HAP-1 (cell line): Measurements from ENCODE around the gene SASH1.
"Not testable (repeated sequence)": the region's sequence is repeated elsewhere in the genome, so short reads cannot be mapped to it uniquely, and the experiment has no call there.

Source experiments
- DNase-seq, 2 experiments: peaks; one replicate each; pipeline ENCODE4 v3.0.0-alpha.2; 2016 to 2020; ENCODE audit warnings: low spot score in 2 of 2
- H3K27me3 ChIP-seq: fragments of 250-450 bp; sonication (Bioruptor Pico); 2 replicates; pipeline ENCODE4 v1.5.1; 2020; ENCODE audit warnings: low read depth, mild to moderate bottlenecking, moderate library complexity
- H3K36me3 ChIP-seq: fragments of 250-450 bp; sonication (Bioruptor Pico); replicated peaks from 2 replicates; pipeline ENCODE4 v1.5.1; 2020; ENCODE audit warnings: mild to moderate bottlenecking
- H3K4me1 ChIP-seq: fragments of 250-450 bp; sonication (Bioruptor Pico); 2 replicates; pipeline ENCODE4 v1.5.1; 2020; ENCODE audit warnings: mild to moderate bottlenecking
- H3K4me3 ChIP-seq: fragments of 250-450 bp; sonication (Bioruptor Pico); 2 replicates; pipeline ENCODE4 v1.5.1; 2020; ENCODE audit warnings: mild to moderate bottlenecking, moderate library complexity
- H3K9me3 ChIP-seq: fragments of 250-450 bp; sonication (Bioruptor Pico); 2 replicates; pipeline ENCODE4 v1.5.1; 2020; ENCODE audit warnings: mild to moderate bottlenecking, moderate library complexity
- in situ Hi-C: fragments of 300-500 bp; cut with MboI; formaldehyde crosslinking; loops from 3 replicates; pipeline ENCODE4 v1.14.3; 2020; ENCODE audit warnings: low sequenced_read_pairs, inconsistent platforms, mixed read lengths

Gene SASH1

DNA sequence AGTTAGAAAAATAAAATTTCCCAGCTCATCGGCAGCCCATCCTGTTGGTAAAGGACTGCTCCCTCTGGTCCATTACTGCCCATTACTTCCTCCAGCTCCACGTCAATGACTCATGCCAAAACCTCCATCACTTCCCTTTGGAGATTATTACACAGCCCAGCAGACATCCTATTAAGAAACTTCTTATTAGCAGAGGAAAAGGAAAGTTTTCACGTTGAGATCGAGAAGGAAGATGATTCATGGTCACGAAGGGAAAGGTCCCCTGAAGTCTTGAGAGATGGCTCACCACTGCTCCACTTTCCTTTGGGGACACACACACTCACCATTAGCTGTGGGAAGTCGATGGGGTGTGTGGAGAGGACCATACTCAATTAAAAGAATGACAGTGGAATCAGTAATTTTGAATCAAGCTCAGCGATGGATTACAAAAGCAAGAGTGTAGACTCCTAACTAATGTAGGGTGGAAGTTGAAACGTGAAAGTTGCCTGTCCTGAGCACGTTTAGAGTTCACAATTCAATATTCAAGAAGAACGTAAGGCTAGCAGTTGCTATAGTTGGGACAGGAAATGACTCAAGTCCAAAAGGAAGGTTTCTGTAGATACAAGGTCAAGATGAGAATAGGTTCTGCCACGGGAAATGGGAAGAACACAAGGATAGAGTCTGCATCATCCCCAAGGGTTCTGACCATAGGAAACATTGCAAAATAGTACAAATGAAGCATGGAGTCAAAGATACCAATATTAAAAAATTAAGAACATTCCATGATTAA, 21.6 kb downstream of the SASH1 start:
- Histone ChIP-seq H3K9me3 (no peaks in the 10 kb centered on the region; the same call in 1 of the 2 replicates), H3K36me3 (no peaks in the 10 kb centered on the region), H3K27me3 (no peaks in the 10 kb centered on the region), H3K4me1 (0 out of 2 replicates have a peak, but pooled peaks cover 3% of the 10 kb centered on the region), H3K4me3 (no peak overlapping the region)
- in situ Hi-C loops: no loop called here
- DNase-seq: no peak

DNA sequence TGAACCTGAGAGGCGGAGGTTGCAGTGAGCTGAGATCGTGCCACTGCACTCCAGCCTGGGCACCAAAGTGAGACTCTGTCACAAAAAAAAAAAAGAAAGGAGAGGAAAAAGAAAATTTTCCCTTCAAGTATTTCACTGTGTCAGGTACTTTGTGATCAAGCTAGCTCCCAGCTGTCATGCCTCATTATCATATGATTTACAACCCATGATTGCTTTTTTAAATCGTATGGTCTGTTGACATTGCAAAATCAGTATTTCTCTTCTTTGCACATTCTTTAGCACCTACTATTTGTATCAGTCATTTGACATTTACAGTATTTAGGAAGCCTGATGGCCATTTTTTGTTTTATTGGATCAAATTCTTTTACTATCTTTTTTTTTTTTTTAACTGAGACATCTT, 22.4 kb downstream of the SASH1 start:
- DNase-seq: no peak
- no peak overlapping the region for H3K4me3 ChIP-seq
- no peaks in the 10 kb centered on the region for H3K27me3 ChIP-seq
- no peaks in the 10 kb centered on the region; the same call in 1 of the 2 replicates for H3K9me3 ChIP-seq
- in situ Hi-C loops: no loop called here
- H3K4me1 ChIP-seq: 0 out of 2 replicates have a peak, but pooled peaks cover 3% of the 10 kb centered on the region
- H3K36me3 ChIP-seq: no peaks in the 10 kb centered on the region

DNA sequence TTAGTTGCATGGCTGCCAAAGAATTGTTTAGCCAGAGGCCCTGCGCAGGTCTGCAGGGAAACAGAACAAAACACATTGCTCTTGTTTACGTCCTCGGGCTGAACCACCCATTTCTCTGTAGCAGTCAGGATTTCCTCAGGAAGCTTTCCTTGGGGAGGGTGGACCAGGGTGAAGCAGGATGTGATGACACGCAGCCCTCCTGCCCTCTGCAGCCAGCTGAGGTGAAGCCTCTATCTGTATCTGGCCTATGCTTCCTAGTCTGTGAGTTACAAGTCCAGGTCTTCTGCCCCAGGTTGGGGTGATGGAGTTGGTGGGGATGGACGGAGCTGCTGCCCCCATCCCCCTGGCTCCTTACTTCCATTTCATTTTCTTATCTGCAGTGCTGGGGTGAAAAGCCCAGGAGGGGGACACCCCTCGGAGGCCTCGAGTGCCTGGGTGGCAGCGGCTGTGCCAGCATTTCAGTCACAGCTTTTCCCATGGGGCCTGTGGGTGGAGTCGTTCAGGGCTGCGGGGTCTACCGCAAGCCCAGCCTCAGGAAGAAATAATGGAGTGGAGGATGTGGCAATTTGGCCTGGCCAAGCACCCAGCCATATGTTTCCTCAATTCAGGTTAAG, 24.9 kb downstream of the SASH1 start:
- no peak for DNase-seq
- Histone ChIP-seq H3K27me3 (no peaks in the 10 kb centered on the region), H3K36me3 (no peaks in the 10 kb centered on the region), H3K9me3 (no peaks in the 10 kb centered on the region), H3K4me3 (no peak overlapping the region), H3K4me1 (peaks cover 3% of the 10 kb centered on the region; the same call in 1 of the 2 replicates)
- in situ Hi-C loops: no loop called here

DNA sequence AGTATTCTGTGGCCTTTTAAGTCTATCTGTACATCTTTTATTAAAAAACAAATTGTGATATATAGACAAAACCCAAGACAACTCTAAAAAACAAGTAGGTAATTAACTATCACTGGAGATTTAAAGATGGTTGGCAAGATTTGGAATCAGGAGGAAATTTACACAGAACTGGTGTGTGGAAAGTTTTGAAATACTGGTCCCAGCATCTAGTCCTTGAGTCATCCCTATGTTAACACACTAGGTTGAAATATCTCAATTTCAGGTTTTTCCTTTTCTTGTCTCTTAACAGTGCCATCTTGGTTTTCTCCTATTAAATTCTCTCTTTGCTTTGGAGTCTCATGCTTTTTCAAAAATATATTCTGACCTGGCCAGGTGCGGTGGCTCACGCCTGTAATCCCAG, 27.5 kb downstream of the SASH1 start:
- Histone ChIP-seq H3K36me3 (no peaks in the 10 kb centered on the region), H3K27me3 (no peaks in the 10 kb centered on the region), H3K4me3 (no peak overlapping the region), H3K9me3 (no peaks in the 10 kb centered on the region), H3K4me1 (peaks cover 12% of the 10 kb centered on the region)
- in situ Hi-C loops: no loop called here
- DNase-seq: no peak

DNA sequence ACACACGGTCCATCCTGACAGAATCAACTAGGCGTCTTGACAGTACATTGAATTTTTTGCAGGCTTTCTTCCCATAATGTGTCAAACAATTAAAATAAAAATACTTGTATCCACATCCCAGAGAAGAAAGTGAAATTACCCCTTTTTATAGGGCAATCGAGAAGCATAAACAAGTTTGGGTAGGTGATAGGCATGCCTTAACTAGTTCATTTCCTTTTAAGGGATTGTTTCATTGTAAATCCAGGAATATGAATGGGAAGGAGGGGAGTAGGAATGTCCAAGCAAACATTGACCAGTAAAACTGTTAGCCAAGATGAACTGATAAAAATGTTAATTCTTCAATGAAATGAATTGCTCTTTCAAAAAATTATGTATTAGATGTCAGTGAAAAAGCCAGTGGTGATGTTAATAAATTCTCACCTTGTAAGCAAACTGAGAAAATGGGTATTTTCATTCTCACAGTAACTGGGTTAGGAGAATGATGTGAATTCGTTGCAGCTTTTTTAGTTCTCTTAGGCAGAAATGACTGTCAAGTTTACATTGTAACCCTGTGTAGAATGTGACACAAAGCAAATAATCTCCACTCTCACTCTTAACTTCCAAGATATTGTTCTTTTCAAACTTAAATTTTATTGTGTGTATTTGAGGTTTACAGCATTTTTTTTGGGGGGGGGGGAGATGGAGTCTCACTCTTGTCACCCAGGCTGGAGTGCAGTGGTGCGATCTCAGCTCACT, 31.6 kb downstream of the SASH1 start:
- no peaks in the 10 kb centered on the region for H3K9me3 ChIP-seq
- peak in 1 of 2 experiments; percentile 67 for DNase-seq
- H3K27me3 ChIP-seq: no peaks in the 10 kb centered on the region
- peaks cover 12% of the 10 kb centered on the region for H3K4me1 ChIP-seq
- no peak overlapping the region for H3K4me3 ChIP-seq
- no peaks in the 10 kb centered on the region for H3K36me3 ChIP-seq
- in situ Hi-C loops: no loop called here

DNA sequence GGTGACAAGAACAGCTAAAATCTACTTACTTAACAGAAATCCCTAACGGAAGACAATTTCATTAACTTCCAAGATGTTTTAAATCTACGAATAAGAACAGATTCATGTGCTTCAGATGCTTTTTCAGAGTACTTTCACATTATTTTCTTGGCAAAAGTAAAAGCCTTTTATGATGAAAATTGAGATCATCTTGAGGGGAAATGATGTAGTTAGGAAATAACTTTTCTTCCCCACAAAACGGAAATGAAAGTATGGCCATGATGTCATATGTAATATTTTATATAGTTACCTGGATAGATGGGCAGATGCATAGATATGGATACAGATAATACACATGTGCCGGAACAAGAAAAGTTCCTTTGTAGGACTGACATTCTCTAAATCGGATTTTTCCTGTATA, 32.8 kb downstream of the SASH1 start:
- H3K4me1 ChIP-seq: peaks cover 12% of the 10 kb centered on the region
- no peaks in the 10 kb centered on the region for H3K27me3 ChIP-seq
- in situ Hi-C loops: no loop called here
- no peaks in the 10 kb centered on the region for H3K9me3 ChIP-seq
- DNase-seq: no peak
- H3K36me3 ChIP-seq: no peaks in the 10 kb centered on the region
- H3K4me3 ChIP-seq: no peak overlapping the region

DNA sequence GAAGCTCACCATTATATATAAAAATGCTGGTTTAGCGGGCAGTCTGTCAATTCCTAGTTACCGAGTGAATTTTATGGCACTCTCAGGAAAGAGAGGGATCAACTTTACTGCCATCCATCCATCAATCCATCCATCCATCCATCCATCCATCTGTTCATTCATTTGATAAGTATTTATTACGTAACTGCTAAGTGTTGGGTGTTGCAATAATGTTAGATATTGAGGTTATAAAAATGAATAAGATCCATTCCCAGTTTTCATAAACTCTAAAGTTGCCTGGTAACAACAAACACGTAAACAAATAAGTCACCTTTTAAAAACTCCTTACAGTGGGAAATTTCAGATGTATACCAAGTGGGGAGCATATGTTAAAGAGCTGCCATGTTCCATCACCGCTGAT, 36.8 kb downstream of the SASH1 start:
- in situ Hi-C loops: no loop called here
- H3K36me3 ChIP-seq: no peaks in the 10 kb centered on the region
- no peaks in the 10 kb centered on the region for H3K9me3 ChIP-seq
- no peak for DNase-seq
- H3K4me3 ChIP-seq: no peak overlapping the region
- H3K4me1 ChIP-seq: no peaks in the 10 kb centered on the region
- 0 out of 2 replicates have a peak, but pooled peaks cover 2% of the 10 kb centered on the region for H3K27me3 ChIP-seq

DNA sequence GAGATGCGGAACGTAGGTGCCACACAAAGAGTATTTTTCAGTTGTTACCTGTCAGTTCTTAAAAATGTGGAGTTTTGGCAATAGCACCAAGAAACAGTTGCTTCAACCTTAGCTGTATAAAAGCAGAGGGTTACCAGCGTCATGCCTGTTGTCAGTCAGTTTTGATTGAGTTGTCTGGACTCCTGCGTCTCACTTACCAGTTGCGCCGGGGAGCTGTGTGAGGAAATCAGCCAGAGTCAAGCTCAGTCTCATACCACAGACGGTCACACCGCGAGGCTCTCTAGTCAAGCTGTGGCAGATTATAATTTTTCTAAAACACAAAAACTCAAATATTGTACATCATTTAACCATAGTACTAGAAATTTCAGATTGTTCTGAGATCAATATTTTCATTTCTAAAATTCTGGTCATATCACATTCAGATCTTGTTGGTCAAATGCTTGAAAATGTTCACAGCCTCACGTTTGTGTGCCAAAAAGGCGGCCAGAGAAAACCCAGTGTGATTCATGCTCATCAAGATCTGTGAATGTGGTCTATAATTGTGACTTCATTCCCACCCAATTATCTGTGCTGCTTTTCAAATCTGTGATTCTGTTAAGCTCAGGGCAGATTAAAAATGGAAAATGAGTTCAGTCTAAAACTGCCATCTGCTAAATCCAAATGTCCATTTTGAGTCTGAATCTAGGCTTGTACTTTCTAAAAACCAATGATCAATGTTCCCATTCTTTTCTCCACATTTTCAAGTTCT, 37.5 kb downstream of the SASH1 start:
- in situ Hi-C loops: no loop called here
- no peaks in the 10 kb centered on the region for H3K9me3 ChIP-seq
- H3K27me3 ChIP-seq: 0 out of 2 replicates have a peak, but pooled peaks cover 5% of the 10 kb centered on the region
- no peaks in the 10 kb centered on the region for H3K4me1 ChIP-seq
- DNase-seq: no peak
- no peak overlapping the region for H3K4me3 ChIP-seq
- H3K36me3 ChIP-seq: no peaks in the 10 kb centered on the region

DNA sequence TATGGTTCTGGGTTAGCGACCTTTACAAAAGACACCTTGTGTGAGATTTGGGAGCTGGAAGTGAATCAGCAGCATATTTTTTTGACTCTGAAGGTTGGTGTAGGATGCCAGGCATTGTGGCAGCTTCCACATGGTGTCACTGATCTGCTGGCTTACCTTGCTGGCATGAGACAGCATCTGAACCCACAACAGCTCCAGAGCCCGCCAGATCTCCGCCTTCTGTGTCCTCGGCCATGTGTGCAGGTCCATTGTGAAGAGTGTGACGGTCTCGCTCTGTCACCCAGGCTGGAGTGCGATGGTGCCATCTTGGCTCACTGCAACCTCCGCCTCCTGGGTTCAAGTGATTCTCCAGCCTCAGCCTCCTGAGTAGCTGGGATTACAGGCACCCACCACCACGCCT, 39.4 kb downstream of the SASH1 start:
- H3K4me1 ChIP-seq, H3K4me3 ChIP-seq, H3K9me3 ChIP-seq, DNase-seq, in situ Hi-C loops, H3K27me3 ChIP-seq, H3K36me3 ChIP-seq: not testable (repeated sequence)

DNA sequence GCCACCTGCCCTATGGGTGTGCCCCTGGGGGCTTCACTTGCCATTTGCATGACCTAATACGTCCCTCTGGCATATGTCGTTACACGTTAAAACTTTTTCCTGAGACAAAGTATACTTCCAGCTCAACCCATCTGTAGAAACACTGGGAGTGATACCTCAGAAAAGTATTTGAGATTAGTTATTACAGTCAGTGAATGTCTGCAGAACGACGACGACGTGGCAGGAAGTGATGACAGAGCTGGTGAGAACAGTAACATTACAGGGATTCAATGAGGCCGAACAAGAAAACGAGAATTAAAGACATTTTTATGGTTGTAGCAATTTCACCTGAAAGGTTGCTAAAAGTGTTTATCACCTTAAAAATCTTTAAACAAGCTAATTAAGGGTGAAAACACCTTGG, 40.2 kb downstream of the SASH1 start:
- Histone ChIP-seq H3K4me1 (no peaks in the 10 kb centered on the region), H3K9me3 (no peaks in the 10 kb centered on the region), H3K27me3 (0 out of 2 replicates have a peak, but pooled peaks cover 5% of the 10 kb centered on the region), H3K36me3 (no peaks in the 10 kb centered on the region), H3K4me3 (no peak overlapping the region)
- no peak for DNase-seq
- in situ Hi-C loops: no loop called here

DNA sequence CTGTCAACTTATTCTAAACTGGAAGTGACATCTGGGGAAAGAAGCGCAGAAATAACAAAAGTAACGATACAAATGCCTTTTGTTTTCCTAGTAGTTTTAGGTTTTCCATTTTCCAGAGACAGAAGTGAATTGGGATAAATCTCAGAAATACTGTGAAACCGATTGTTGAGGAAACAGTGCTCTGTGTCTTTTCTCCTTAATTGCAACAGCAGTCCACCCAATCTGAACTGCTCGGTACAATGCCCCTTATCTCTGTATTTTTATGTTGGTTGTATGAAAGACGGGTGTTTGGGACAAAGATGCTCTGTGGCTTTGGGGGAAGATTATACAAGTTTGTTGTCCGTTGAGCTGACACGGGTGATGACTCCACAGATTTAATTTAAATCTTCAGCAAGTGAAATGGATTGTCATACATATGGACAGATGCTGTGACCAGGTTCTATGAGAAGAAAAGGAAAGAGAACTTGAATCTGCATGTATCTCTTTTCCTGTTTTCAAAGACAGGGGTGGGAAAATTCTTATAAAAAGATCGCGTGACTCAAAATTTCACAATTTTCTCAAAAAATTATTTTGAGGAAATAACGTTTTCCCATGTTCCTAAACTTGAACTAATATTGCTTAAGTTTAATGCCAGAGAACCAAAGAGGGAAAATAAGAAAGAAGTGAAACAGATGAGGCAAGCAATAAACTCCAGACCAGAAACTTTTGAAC, 41.2 kb downstream of the SASH1 start:
- Histone ChIP-seq H3K9me3 (no peaks in the 10 kb centered on the region), H3K36me3 (no peaks in the 10 kb centered on the region), H3K4me3 (no peak overlapping the region), H3K27me3 (0 out of 2 replicates have a peak, but pooled peaks cover 5% of the 10 kb centered on the region), H3K4me1 (no peaks in the 10 kb centered on the region)
- no peak for DNase-seq
- in situ Hi-C loops: no loop called here

DNA sequence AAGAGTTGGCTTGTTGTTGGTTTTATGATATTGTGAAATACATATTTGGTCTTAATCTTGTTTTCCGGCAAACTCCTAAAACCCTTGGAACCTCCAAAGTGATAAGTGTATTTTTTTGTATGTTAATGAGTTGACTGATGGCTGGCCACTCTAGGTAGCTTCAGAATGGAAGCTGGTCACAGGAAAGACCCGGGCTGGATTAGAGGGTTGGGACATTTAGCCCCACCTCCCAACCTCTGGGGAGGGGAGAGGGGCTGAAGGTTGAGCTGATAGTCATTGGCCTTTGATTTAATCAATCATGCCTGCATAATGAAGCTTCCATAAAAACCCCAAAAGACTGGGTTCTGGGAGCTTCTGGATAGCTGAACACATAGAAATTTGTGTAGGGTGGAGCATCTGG, 42.7 kb downstream of the SASH1 start:
- Histone ChIP-seq H3K27me3 (0 out of 2 replicates have a peak, but pooled peaks cover 5% of the 10 kb centered on the region), H3K36me3 (no peaks in the 10 kb centered on the region), H3K9me3 (no peaks in the 10 kb centered on the region), H3K4me1 (no peaks in the 10 kb centered on the region), H3K4me3 (no peak overlapping the region)
- no peak for DNase-seq
- in situ Hi-C loops: no loop called here

DNA sequence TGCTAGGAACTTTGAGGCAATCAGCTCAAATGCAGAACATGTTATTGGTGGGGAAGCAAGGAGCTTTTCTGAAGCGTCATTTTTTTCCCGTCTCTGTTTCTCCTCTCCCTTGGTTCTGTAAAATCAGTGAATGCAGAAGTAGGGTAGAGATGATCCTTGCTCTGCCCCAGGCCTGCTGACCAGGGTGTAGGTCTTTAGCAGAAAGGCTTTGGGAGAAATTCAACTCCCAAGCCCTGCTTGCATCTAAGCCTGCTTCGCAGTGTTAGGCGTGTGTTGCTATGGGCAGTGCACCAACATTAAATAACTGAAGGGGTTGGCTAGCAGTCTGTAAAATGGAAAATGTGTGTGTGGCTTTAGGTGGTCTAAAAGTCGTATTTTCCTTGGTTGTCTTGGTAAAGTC, 45.9 kb downstream of the SASH1 start:
- Histone ChIP-seq H3K36me3 (no peaks in the 10 kb centered on the region), H3K9me3 (no peaks in the 10 kb centered on the region), H3K4me1 (no peaks in the 10 kb centered on the region), H3K27me3 (0 out of 2 replicates have a peak, but pooled peaks cover 5% of the 10 kb centered on the region), H3K4me3 (no peak overlapping the region)
- no peak for DNase-seq
- in situ Hi-C loops: no loop called here
